Effector memory CD4-positive, alpha-beta T cell (primary cell): ENCODE measurements around the gene FNDC1.

Source experiments
- DNase-seq, 3 donors: peaks; one replicate each; pipeline ENCODE4 v3.0.0-alpha.2; 2020
- H3K27ac ChIP-seq: 2 replicates; pipeline ENCODE4 v1.7.0; 2013; ENCODE audit warnings: mild to moderate bottlenecking, low read length, moderate library complexity; ENCODE audit not compliant: insufficient read depth, poor library complexity, severe bottlenecking
- H3K27me3 ChIP-seq: replicated peaks from 2 replicates; pipeline ENCODE4 v1.7.0; 2013; ENCODE audit warnings: mild to moderate bottlenecking, low read length; ENCODE audit not compliant: insufficient read depth, control insufficient read depth, poor library complexity, severe bottlenecking
- H3K36me3 ChIP-seq: 2 replicates; pipeline ENCODE4 v1.7.0; 2013; ENCODE audit warnings: mild to moderate bottlenecking, low read length, moderate library complexity; ENCODE audit not compliant: control insufficient read depth, insufficient read depth
- H3K4me1 ChIP-seq: 2 replicates; pipeline ENCODE4 v1.7.0; 2013; ENCODE audit warnings: low read length, mild to moderate bottlenecking; ENCODE audit not compliant: control insufficient read depth, insufficient read depth, poor library complexity, severe bottlenecking
- H3K4me3 ChIP-seq: 2 replicates; pipeline ENCODE4 v1.7.0; 2013; ENCODE audit warnings: low read length, low read depth, mild to moderate bottlenecking; ENCODE audit not compliant: insufficient read depth, poor library complexity, severe bottlenecking
- H3K9me3 ChIP-seq: 2 replicates; pipeline ENCODE4 v1.7.0; 2013; ENCODE audit warnings: mild to moderate bottlenecking, low read length, moderate library complexity; ENCODE audit not compliant: control insufficient read depth

The FNDC1 gene

GRCh38 chr6:159130846-159131245 lies 38.4 kb upstream of the FNDC1 start:
- Histone ChIP-seq H3K27me3 (no peaks in the 10 kb centered on the region), H3K4me1 (no peaks in the 10 kb centered on the region), H3K9me3 (no peaks in the 10 kb centered on the region), H3K4me3 (no peak overlapping the region), H3K27ac (no peak overlapping the region), H3K36me3 (no peaks in the 10 kb centered on the region)
- DNase-seq, result no peak

GRCh38 chr6:159131709-159132108 lies 37.5 kb upstream of the FNDC1 start:
- no peak overlapping the region for H3K27ac ChIP-seq
- H3K9me3 ChIP-seq, result no peaks in the 10 kb centered on the region
- H3K27me3 ChIP-seq, result no peaks in the 10 kb centered on the region
- H3K4me1 ChIP-seq, result no peaks in the 10 kb centered on the region
- no peak for DNase-seq
- H3K4me3 ChIP-seq, result no peak overlapping the region
- H3K36me3 ChIP-seq, result no peaks in the 10 kb centered on the region

- Histone ChIP-seq H3K36me3 (no peaks in the 10 kb centered on the region), H3K9me3 (no peaks in the 10 kb centered on the region), H3K4me1 (no peaks in the 10 kb centered on the region), H3K27ac (no peak overlapping the region), H3K27me3 (no peaks in the 10 kb centered on the region), H3K4me3 (no peak overlapping the region)
- no peak for DNase-seq
Measured at GRCh38 chr6:159132664-159133063, 36.5 kb upstream of the FNDC1 start.

GRCh38 chr6:159134701-159135364 lies 34.4 kb upstream of the FNDC1 start:
- H3K9me3 ChIP-seq, result no peaks in the 10 kb centered on the region
- H3K4me3 ChIP-seq, result no peak overlapping the region
- H3K27ac ChIP-seq, result no peak overlapping the region
- peaks cover 5% of the 10 kb centered on the region for H3K27me3 ChIP-seq
- no peaks in the 10 kb centered on the region for H3K36me3 ChIP-seq
- H3K4me1 ChIP-seq, result no peaks in the 10 kb centered on the region
- DNase-seq, result peak; percentile 50 to 68 (median 51)

- Histone ChIP-seq H3K4me1 (no peaks in the 10 kb centered on the region), H3K27ac (no peak overlapping the region), H3K4me3 (no peak overlapping the region), H3K27me3 (peaks cover 5% of the 10 kb centered on the region), H3K36me3 (no peaks in the 10 kb centered on the region), H3K9me3 (no peaks in the 10 kb centered on the region)
- no peak for DNase-seq
Measured at GRCh38 chr6:159137676-159138075, 31.5 kb upstream of the FNDC1 start.

- Histone ChIP-seq H3K27ac (no peak overlapping the region), H3K9me3 (no peaks in the 10 kb centered on the region), H3K4me3 (no peak overlapping the region), H3K27me3 (peaks cover 5% of the 10 kb centered on the region), H3K4me1 (no peaks in the 10 kb centered on the region), H3K36me3 (no peaks in the 10 kb centered on the region)
- no peak for DNase-seq
Measured at GRCh38 chr6:159142531-159142930, 26.7 kb upstream of the FNDC1 start.

- H3K4me3 ChIP-seq, result no peak overlapping the region
- H3K4me1 ChIP-seq, result no peaks in the 10 kb centered on the region
- no peak for DNase-seq
- no peak overlapping the region for H3K27ac ChIP-seq
- H3K27me3 ChIP-seq, result no peaks in the 10 kb centered on the region
- H3K9me3 ChIP-seq, result no peaks in the 10 kb centered on the region
- H3K36me3 ChIP-seq, result no peaks in the 10 kb centered on the region
Measured at GRCh38 chr6:159148641-159149040, 20.6 kb upstream of the FNDC1 start.

GRCh38 chr6:159149641-159150040 lies 19.6 kb upstream of the FNDC1 start:
- Histone ChIP-seq H3K9me3 (no peaks in the 10 kb centered on the region), H3K27me3 (no peaks in the 10 kb centered on the region), H3K4me1 (no peaks in the 10 kb centered on the region), H3K36me3 (no peaks in the 10 kb centered on the region), H3K4me3 (no peak overlapping the region), H3K27ac (no peak overlapping the region)
- no peak for DNase-seq

GRCh38 chr6:159151266-159151855 lies 17.8 kb upstream of the FNDC1 start:
- Histone ChIP-seq H3K9me3 (no peaks in the 10 kb centered on the region), H3K4me1 (no peaks in the 10 kb centered on the region), H3K36me3 (no peaks in the 10 kb centered on the region), H3K27ac (no peak overlapping the region), H3K4me3 (no peak overlapping the region), H3K27me3 (no peaks in the 10 kb centered on the region)
- peak in 1 of 3 donors; percentile 12 for DNase-seq

- H3K36me3 ChIP-seq, result no peaks in the 10 kb centered on the region
- H3K27me3 ChIP-seq, result no peaks in the 10 kb centered on the region
- H3K4me3 ChIP-seq, result no peak overlapping the region
- H3K9me3 ChIP-seq, result no peaks in the 10 kb centered on the region
- H3K4me1 ChIP-seq, result no peaks in the 10 kb centered on the region
- no peak for DNase-seq
- no peak overlapping the region for H3K27ac ChIP-seq
Measured at GRCh38 chr6:159152041-159152440, 17.2 kb upstream of the FNDC1 start.
